ENCODE data around the gene OR1S1. TPM values are rescaled to one million over a fixed set of nuclear protein-coding genes. Genes with fewer than 3 reads are reported as not detected.
"Not testable (repeated sequence)": the region's sequence is repeated elsewhere in the genome, so short reads cannot be mapped to it uniquely, and the experiment has no call there.

The OR1S1 gene
- not detected for total RNA-seq

DNA sequence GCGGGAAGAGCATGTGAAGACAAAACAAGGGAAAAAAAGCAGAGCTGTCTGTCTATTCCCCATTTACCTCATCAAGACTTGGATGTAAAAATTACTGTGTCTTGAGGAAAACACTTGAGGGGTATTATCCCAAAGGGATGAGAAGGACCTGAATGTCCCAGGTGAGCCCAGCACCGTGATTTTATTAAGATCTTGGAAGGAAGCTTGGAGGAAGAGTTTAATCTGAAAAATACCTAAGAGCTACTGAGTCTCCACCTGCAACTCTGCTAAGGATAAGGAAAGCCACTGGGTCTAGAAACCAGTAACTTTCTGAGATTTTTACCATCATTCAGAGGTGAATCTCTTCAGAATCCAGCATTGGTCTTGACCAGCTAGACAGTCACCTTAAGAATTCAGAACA is at the start of gene OR1S1:
Gene OR1S1 (plus strand): TSS at position 301 of the 400 bp plus-strand sequence.
- TF ChIP-seq, protein P1, sequence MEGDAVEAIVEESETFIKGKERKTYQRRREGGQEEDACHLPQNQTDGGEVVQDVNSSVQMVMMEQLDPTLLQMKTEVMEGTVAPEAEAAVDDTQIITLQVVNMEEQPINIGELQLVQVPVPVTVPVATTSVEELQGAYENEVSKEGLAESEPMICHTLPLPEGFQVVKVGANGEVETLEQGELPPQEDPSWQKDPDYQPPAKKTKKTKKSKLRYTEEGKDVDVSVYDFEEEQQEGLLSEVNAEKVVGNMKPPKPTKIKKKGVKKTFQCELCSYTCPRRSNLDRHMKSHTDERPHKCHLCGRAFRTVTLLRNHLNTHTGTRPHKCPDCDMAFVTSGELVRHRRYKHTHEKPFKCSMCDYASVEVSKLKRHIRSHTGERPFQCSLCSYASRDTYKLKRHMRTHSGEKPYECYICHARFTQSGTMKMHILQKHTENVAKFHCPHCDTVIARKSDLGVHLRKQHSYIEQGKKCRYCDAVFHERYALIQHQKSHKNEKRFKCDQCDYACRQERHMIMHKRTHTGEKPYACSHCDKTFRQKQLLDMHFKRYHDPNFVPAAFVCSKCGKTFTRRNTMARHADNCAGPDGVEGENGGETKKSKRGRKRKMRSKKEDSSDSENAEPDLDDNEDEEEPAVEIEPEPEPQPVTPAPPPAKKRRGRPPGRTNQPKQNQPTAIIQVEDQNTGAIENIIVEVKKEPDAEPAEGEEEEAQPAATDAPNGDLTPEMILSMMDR (IDR thresholded peaks at IDR 0.05; ENCODE audit: low read depth), result not testable (repeated sequence)

DNA sequence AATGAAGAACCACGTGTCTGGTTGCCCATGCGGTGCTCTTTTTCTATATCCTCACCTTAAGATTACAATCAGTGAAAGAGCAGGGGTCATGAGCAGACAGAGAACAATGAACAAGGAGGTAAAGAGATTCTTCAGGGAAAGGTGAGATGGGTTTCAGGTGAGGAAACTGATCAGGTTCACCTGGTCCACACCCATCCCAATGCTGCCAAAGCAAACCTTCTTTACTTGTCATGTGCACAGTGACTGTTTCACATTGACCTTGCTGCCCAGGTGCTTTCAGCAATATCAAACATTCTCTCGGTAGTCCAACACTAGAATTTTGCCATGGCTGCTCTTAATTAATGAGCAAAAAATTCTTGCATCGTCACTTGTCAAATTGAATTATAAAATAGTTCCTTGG is 48.1 kb upstream of the OR1S1 start:
- TF ChIP-seq, protein P1 (IDR thresholded peaks at IDR 0.05; ENCODE audit: low read depth), result no peak

DNA sequence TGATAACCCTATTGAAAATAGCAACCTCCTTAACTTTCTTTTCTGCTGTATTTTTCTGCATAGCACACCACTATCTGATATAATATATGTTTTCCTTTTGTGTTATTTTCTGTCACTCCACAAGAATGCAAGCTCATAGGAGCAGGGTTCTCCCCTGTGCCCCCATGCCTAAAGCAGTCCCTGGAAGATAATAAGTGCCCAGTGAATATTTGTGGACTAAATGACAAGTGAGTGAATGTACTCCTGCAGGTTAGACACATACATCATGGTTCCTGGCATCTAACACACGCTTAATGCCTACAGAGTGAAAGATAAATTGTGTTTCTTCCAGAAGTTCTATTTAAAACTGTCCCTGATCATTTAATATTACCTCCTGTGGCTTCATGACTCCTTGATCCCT is 47.5 kb upstream of the OR1S1 start:
- TF ChIP-seq, protein P1 (IDR thresholded peaks at IDR 0.05; ENCODE audit: low read depth), result no peak

GRCh38 chr11:58165504-58166106 is 46.9 kb upstream of the OR1S1 start:
- TF ChIP-seq, protein P1 (IDR thresholded peaks at IDR 0.05; ENCODE audit: low read depth), result no peak

DNA sequence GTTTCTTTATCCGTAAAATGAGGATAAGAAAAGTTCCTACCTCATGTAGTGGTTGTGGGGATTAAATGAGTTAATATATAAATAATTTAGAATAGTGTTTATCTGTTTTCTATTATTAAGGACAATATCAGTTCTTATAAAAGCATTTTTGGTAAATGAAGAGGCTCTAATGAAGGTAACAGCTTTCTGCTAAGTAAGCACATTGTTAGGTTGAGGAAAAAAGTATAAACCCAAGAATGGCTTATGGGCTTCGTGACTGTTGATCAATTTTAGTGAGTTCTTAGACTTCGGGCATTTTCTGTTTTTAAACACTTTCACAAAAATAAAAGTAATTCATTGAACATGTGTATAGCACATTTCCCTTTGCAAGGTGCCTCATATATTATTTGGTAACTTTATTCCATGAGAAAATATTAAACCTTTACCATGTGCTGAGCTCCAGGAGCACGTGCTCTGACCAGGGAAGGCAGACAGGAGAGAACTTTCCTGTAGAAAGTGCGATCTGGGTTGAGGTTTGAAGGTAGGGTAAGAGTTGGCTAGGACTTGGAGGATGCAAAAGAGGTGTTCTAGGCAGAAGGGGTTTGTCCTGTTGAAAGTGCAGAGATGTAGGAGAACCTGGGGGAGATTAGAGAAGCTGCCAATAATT is 35.0 kb upstream of the OR1S1 start:
- TF ChIP-seq, protein P1 (IDR thresholded peaks at IDR 0.05; ENCODE audit: low read depth), result no peak

- TF ChIP-seq, protein P1 (IDR thresholded peaks at IDR 0.05; ENCODE audit: low read depth), result no peak
Observed at GRCh38 chr11:58178444-58178843, 34.1 kb upstream of the OR1S1 start.

DNA sequence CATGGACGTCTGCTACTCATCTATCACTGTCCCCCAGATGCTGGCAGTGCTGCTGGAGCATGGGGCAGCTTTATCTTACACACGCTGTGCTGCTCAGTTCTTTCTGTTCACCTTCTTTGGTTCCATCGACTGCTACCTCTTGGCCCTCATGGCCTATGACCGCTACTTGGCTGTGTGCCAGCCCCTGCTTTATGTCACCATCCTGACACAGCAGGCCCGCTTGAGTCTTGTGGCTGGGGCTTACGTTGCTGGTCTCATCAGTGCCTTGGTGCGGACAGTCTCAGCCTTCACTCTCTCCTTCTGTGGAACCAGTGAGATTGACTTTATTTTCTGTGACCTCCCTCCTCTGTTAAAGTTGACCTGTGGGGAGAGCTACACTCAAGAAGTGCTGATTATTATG is 32.9 kb upstream of the OR1S1 start:
- TF ChIP-seq, protein P1 (IDR thresholded peaks at IDR 0.05; ENCODE audit: low read depth), result no peak
